ENCODE results near the gene LCN9. TPM values are rescaled to one million over a fixed set of nuclear protein-coding genes. Genes with fewer than 3 reads are reported as not detected.
"Not testable (repeated sequence)": the region's sequence is repeated elsewhere in the genome, so short reads cannot be mapped to it uniquely, and the experiment has no call there.

The LCN9 gene
- total RNA-seq, 1 experiment from 2014 or later: not detected

- no peak for DNase-seq (ENCODE audit: low read depth, low spot score)
- in situ Hi-C loops (cut with HindIII; ENCODE audit: low pct_unique_long_range_greater_than_20kb, low sequenced_read_pairs): no loop called here
Observed at GRCh38 chr9:135666534-135667462, 3.7 kb downstream of the LCN9 start.

GRCh38 chr9:135667463-135668001 is 4.4 kb downstream of the LCN9 start:
- no peak for DNase-seq (ENCODE audit: low read depth, low spot score)
- in situ Hi-C loops (cut with HindIII; ENCODE audit: low pct_unique_long_range_greater_than_20kb, low sequenced_read_pairs): no loop called here

GRCh38 chr9:135669018-135669417 is 5.9 kb downstream of the LCN9 start:
- in situ Hi-C loops (cut with HindIII; ENCODE audit: low pct_unique_long_range_greater_than_20kb, low sequenced_read_pairs); DNase-seq (ENCODE audit: low read depth, low spot score): not testable (repeated sequence)

- DNase-seq (ENCODE audit: low read depth, low spot score): no peak
- in situ Hi-C loops (cut with HindIII; ENCODE audit: low pct_unique_long_range_greater_than_20kb, low sequenced_read_pairs): no loop called here
Observed at GRCh38 chr9:135669616-135670285, 6.6 kb downstream of the LCN9 start.

GRCh38 chr9:135670721-135671590 is 7.8 kb downstream of the LCN9 start:
- no peak for DNase-seq (ENCODE audit: low read depth, low spot score)
- in situ Hi-C loops (cut with HindIII; ENCODE audit: low pct_unique_long_range_greater_than_20kb, low sequenced_read_pairs): no loop called here

GRCh38 chr9:135671591-135672041 is 8.5 kb downstream of the LCN9 start:
- peak; percentile 28 for DNase-seq (ENCODE audit: low read depth, low spot score)
- in situ Hi-C loops (cut with HindIII; ENCODE audit: low pct_unique_long_range_greater_than_20kb, low sequenced_read_pairs): no loop called here

GRCh38 chr9:135672786-135673185 is 9.7 kb downstream of the LCN9 start:
- DNase-seq (ENCODE audit: low read depth, low spot score); in situ Hi-C loops (cut with HindIII; ENCODE audit: low pct_unique_long_range_greater_than_20kb, low sequenced_read_pairs): not testable (repeated sequence)

- no peak for DNase-seq (ENCODE audit: low read depth, low spot score)
- in situ Hi-C loops (cut with HindIII; ENCODE audit: low pct_unique_long_range_greater_than_20kb, low sequenced_read_pairs): no loop called here
Observed at GRCh38 chr9:135673941-135674340, 10.8 kb downstream of the LCN9 start.

GRCh38 chr9:135674977-135675376 is 11.9 kb downstream of the LCN9 start:
- no peak for DNase-seq (ENCODE audit: low read depth, low spot score)
- in situ Hi-C loops (cut with HindIII; ENCODE audit: low pct_unique_long_range_greater_than_20kb, low sequenced_read_pairs): no loop called here

GRCh38 chr9:135676891-135677290 is 13.8 kb downstream of the LCN9 start:
- no peak for DNase-seq (ENCODE audit: low read depth, low spot score)
- in situ Hi-C loops (cut with HindIII; ENCODE audit: low pct_unique_long_range_greater_than_20kb, low sequenced_read_pairs): no loop called here

- in situ Hi-C loops (cut with HindIII; ENCODE audit: low pct_unique_long_range_greater_than_20kb, low sequenced_read_pairs): no loop called here
Observed at GRCh38 chr9:135677641-135678168, 14.6 kb downstream of the LCN9 start.

GRCh38 chr9:135678236-135679017 is 15.3 kb downstream of the LCN9 start:
- in situ Hi-C loops (cut with HindIII; ENCODE audit: low pct_unique_long_range_greater_than_20kb, low sequenced_read_pairs): no loop called here
- DNase-seq (ENCODE audit: low read depth, low spot score): no peak

More at GRCh38 chr9:135677641-135678168, 14.6 kb downstream of the LCN9 start:
- no peak for DNase-seq (ENCODE audit: low read depth, low spot score)

GRCh38 chr9:135680056-135680455 is 16.9 kb downstream of the LCN9 start:
- DNase-seq (ENCODE audit: low read depth, low spot score): no peak
- in situ Hi-C loops (cut with HindIII; ENCODE audit: low pct_unique_long_range_greater_than_20kb, low sequenced_read_pairs): no loop called here

GRCh38 chr9:135681161-135681560 is 18.1 kb downstream of the LCN9 start:
- in situ Hi-C loops (cut with HindIII; ENCODE audit: low pct_unique_long_range_greater_than_20kb, low sequenced_read_pairs): no loop called here
- no peak for DNase-seq (ENCODE audit: low read depth, low spot score)

GRCh38 chr9:135683401-135684034 is 20.4 kb downstream of the LCN9 start:
- in situ Hi-C loops (cut with HindIII; ENCODE audit: low pct_unique_long_range_greater_than_20kb, low sequenced_read_pairs): no loop called here
- DNase-seq (ENCODE audit: low read depth, low spot score): no peak

GRCh38 chr9:135684691-135685090 is 21.6 kb downstream of the LCN9 start:
- DNase-seq (ENCODE audit: low read depth, low spot score): no peak
- in situ Hi-C loops (cut with HindIII; ENCODE audit: low pct_unique_long_range_greater_than_20kb, low sequenced_read_pairs): no loop called here
